Activated effector memory CD4-positive, alpha-beta T cell treated with anti-CD3 and anti-CD28 coated beads, Interleukin-2, amount 50 U/mL, for 16 hours (primary cell): ENCODE data around the gene PHACTR1.
"Not testable (repeated sequence)": the region's sequence is repeated elsewhere in the genome, so short reads cannot be mapped to it uniquely, and the experiment has no call there.

Experiments
- DNase-seq: peaks from one replicate; pipeline ENCODE4 v3.0.0-alpha.2; 2020

PHACTR1 gene

DNA sequence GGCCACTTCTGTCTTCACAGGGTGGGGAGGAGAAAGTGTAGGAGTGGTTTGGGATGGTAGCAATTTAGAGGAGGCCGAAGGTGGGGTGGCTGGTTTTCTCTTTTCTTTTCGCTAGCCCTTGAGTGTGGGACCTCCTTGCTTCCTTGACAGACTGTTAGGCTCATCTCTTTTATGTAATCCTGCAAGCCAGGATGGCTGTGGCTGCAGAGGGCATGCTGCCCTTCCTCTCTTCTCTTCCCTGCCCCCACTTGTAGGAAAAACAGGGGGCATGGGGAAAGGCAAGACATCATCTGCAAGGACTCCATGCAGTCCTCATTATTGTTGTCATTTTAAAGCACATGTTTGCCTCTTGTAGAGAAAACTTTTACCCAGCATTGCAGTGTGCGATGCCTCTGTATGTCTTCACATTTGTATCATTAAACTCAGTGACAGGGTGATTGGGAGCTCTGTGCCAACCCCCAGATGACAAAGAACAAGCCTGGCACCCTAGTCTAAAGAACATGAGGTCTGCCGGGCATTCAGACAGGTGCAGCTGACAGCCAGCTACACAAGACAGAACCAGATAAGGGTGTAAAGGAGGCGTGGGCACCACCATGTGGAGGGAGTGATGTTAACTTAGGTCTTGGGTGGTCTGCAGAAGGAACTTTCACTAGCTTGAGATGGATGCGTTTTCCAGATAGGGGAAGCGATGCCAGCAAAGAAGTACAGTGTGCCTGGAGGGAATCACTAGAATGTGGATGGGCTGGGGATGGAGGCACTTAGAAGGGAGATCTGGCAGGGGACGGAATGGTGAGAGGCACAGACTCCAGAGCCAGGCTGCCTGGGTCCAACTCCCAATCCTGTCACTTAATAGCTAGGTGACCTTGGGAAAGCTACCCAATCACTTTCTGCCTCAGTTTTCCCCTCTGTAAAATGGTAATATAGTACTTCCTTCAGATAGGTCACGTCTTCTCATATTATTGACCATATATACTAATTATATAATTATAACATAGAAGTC, 404.2 kb downstream of the PHACTR1 start:
- no peak for DNase-seq

DNA sequence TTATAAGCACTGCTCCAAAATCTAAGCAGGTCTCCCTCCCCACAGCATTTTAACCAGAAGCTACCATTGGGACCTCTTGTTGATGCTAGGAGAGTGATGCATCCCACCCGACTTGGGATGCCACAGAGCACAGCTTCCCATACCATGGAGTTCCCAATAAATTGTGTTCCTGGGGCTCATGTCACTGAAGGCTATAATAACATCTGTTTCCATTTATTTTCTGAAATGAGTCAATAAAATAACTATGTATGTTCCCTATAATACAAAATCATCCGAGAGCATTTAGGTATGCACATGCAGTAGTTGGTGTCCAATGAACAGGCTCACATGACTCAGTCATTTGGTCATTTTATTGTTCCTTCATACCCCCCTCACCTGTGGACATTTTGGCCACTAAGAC, 407.6 kb downstream of the PHACTR1 start:
- no peak for DNase-seq

DNA sequence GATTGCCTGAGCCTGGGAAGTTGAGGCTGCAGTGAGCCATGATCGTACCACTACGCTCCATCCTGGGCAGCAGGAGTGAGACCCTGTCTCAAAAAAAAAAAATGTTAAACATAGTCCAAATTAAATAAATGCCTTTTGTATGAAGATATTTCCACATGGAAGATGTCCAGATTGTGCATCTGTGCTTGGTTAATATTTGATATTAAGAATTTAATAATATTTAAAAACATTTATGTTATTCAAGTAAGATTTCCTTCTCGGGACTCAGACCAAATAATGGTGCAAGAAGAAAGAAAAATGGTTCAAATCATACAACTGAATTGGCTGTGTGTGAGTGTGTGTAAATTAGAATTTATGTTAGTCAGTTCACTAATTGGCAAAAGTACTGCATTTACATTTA, 409.3 kb downstream of the PHACTR1 start:
- no peak for DNase-seq

DNA sequence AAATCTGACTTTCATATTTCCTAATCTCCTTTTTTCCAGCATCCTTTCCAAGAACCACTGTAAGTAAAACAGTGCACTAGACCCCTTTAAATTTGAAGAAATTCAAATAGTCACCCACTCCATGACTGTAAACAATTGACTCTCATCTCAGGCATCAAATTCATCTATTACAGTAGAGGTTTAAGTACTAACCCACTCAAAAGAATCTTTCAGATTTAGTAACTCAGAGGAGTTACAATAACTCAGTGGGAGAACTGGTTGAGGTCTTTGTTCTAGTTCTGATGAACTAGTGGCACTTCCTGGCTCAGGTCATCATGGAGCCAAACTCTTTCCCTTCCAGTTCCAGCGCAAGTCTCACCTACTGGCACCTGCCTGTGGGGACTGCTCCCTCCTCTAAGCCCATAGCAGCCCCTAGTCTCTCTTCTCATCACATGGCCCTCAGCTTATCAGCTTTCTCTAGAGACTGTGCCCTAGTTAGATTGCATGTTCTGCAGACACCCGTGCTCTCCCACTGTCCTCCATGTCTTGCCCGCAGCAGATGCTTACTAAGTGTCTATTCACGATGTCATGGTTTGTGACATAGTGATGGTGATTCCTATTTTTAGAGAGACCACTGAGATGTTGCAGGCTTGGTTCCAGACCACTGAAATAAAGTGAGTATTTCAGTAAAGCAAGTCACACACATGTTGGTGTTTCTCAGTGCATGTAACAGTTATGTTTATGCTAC, 415.5 kb downstream of the PHACTR1 start:
- DNase-seq = no peak

DNA sequence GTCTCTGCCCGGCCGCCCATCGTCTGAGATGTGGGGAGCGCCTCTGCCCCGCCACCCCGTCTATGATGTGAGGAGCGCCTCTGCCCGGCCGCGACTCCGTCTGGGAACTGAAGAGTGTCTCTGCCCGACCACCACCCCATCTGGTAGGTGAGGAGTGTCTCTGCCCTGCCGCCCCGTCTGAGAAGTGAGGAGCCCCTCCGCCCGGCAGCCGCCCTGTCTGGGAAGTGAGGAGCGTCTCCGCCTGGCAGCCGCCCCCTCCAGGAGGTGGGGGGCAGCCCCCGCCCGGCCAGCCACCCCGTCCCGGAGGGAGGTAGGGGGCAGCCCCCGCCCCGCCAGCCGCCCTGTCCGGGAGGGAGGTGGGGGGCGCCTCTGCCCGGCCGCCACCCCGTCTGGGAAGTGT, 417.3 kb downstream of the PHACTR1 start:
- not testable (repeated sequence) for DNase-seq

DNA sequence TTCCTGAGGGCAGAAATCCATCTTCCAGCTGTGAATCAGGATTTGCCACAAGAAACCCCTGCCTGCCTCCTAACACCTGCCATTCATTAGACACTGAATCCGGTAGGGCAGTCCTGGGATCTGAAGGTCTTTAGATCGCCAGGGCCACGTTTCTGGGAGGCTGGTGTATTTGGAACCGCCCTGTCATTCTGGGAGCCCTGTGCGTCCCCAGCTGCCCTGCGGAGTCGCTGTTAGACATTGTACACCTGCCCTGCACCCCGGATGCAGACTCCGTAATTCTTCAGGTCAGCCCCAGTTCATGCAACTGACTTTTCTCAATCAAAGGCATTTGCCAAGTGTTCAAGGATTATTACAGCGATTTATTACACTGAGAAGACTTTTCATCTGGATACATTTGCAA, 418.6 kb downstream of the PHACTR1 start:
- no peak for DNase-seq

DNA sequence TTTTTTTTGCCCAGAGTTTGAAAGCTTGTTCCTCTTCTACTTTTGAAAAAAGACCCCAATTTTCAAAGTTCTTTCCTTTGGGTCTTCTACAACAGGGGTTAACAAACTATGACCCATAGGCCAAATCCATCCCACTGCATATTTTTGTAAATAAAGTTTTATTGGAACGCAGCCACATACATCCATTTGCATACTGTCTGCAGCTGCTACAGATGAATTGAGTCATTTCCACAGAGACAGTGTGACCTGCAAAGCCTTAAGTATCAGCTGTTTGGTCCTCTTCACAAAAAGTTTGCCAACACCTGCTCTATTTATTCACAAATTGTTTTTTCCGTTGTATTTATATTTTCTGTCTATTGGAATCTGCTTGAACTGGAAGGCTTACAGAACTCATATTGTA, 422.6 kb downstream of the PHACTR1 start:
- DNase-seq = no peak

DNA sequence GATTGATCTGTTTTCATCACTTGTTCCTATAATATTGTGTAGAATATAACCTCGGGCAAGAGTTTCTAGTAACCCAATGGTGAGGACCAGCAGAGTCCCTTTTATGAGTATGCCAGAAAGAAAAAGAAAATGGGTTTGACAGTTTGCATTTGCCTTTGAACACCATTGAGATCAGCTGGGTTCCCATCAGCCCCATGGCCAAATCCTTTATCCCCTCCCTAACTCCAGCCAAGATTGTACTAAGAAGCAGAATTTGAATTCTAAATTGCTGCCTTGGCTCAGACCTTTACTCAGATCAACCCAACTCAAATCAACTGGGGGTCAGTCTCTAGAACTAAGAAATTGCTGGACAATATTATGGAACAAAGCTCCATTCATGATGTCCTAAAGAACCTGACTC, 424.4 kb downstream of the PHACTR1 start:
- DNase-seq = no peak

DNA sequence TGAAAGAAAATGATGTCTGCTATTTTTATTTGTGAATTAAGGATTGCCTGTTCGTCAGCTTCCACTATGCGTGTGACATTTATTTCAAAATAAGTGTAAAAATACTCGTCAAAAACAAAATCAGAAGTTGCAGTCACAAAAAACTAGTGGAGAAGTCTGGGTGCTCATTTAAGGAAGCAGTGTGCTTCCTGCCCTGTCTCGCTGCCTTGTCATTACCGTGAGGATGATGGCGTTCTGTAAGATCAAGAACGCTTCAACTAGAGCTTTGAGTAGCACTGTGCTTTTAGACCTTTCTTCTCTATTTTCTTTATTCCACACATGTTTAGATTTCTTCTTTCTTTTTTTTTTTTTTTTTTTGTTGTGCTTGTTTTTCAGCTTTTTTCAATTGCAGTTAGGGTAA, 424.8 kb downstream of the PHACTR1 start:
- no peak for DNase-seq

DNA sequence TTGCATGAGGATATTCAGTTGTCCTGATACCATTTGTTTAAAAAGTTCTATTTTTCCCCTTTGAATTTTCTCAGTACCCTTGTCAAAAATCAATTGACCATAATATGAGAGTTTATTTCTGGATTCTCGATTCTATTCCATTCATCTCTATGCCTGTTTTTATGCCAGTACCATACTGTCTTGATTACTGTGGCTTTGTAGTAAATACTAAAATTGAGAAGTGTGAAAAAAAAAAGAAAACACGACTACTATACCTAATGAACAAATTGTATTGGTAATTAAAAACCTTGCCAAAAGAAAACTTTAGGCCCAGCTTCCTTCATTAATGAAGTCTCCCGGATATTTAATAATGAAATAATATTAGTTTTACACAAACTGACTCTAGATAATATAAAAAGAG, 426.0 kb downstream of the PHACTR1 start:
- DNase-seq = no peak

DNA sequence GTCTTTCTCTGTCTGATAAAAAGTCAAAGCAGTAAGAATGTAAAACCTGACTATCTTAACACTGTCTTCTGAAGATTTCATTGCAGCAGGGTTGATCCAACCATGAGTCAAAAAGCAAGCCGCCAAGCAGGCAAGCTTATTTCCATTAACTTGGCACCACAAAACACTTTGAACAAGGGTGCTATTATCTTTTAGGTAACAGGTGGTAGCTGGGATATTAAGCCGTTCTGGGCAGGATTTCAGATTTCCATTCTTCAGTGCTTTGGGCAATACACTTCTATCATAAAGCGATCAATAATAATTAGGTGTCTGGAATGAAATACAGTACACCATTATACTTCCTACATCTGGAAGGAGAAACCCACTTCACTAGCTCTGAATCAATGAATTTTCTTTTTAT, 429.9 kb downstream of the PHACTR1 start:
- DNase-seq = no peak

DNA sequence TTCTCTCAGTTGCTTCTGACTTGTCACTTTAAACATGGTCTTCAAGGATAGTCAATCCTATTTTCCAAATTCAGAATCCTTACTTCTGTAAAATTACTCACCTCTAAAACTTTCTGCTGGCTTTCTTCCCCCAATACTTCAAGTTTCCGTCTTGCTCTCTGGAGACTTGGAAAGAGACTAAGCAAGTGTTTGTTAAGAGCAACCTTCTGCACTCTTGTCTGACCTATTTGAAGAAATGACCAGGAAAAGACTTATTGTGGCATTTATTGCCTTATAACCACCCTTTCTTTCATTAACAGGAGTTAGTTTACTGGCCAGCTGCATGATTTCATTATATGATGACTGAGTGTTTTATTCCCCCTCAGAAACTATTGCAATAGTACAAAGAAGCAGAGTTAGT, 430.8 kb downstream of the PHACTR1 start:
- no peak for DNase-seq

DNA sequence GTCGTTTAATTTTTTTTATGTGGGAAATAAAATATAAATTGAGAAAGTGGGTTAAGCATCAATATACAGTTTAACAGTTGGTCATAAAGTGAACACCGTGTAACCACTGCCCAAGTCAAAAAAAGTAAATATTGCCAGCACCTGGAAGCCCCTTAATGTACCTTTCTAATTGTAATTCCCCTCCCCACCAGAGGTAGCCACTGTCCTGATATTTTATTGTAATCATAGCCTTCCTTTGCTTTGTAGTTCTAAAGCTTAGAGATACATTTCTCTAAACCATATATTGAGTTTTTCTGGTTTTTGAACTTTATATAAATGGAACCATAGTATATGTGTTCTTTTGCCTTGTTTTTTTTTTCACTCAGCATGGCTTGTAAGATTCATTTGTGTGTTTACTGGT, 431.2 kb downstream of the PHACTR1 start:
- DNase-seq = no peak

DNA sequence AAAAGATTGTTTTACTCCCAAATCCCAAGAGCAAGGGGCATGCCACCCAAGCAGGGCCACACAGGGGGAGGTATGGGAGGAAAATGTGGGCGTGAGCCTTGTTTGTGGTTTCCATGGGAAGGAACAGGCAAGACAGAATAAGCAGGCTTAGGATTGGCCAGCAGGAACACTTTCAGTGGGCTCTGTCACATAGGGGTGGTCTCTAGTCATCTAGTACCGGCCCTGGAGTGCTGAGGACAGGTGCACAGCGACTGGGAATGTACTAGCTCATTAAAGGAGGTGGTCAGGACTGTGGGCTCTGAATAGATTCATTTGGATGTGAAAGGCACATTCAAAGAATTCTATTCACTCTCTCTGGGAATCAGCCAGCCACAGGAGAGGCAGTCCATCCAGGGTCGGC, 436.2 kb downstream of the PHACTR1 start:
- no peak for DNase-seq

DNA sequence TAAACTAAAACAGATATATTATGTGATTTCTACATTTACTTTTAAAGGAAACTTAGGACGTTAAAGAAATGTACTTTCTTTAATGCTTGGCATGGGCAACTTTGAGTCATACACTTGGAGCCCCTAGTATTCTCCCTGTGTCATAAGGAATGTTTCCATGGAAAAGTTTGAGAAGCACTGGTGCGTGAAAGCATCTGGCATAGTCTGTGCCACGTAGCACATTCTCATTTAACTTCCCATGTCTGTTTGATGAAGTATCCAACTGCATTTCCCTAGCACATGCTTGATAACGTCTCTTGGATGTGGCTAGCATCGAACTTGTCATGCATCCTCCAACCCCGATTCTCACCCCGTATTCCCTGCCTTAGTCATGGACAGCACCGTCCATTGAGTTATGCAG, 439.8 kb downstream of the PHACTR1 start:
- no peak for DNase-seq

DNA sequence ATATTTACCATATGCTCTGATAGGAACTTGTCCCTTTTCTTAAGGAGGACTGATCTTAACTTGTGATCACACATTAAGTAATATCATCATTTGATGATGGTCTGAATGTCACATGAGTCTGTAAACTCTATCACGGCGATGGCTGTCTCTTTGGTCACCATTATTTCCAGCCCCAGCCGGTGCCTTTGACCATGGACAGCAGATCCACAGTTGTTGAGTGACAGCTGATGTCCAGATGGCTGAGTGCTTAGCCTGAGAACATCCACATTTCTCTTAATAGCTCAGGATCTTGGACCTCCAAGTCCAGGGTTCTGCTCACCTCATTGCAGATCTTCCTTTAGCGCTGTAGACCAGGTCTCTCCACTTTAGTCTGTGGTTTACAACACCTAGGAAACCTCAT, 440.7 kb downstream of the PHACTR1 start:
- no peak for DNase-seq

DNA sequence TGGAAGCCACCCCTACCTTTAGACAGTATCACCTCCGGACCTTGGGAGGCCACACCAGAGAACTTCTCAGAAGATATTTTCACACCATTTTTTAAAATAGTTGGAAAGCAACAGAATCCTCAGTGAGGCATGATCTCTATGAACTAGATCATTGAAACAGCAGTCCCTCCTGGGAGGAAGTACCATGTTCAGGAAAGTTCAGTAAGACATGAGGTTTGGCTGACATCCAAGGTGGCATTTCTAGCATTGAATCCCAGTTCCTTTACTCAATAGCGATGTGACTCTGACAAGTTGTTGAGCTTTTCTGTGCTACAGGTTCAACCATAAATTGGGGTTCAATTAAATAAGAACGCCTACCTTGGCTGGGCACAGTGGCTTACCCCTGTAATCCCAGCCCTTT, 442.7 kb downstream of the PHACTR1 start:
- DNase-seq = no peak

DNA sequence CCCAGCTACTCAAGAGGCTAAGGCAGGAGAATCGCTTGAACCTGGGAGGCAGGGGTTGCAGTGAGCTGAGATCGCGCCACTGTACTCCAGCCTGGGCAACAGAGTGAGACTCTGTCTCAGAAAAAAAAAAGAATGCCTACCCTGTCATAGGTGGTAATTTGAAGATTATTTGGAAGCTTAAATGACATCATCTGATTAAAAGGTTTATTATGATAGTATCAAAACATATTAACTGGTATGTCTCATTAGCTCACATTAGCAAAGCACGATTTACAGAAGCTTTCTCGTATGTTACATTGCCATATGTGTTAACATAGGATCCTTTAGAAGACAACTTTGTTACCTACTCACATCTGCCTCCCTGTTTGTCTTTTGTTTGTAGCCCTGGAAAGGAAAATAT, 443.3 kb downstream of the PHACTR1 start:
- not testable (repeated sequence) for DNase-seq

DNA sequence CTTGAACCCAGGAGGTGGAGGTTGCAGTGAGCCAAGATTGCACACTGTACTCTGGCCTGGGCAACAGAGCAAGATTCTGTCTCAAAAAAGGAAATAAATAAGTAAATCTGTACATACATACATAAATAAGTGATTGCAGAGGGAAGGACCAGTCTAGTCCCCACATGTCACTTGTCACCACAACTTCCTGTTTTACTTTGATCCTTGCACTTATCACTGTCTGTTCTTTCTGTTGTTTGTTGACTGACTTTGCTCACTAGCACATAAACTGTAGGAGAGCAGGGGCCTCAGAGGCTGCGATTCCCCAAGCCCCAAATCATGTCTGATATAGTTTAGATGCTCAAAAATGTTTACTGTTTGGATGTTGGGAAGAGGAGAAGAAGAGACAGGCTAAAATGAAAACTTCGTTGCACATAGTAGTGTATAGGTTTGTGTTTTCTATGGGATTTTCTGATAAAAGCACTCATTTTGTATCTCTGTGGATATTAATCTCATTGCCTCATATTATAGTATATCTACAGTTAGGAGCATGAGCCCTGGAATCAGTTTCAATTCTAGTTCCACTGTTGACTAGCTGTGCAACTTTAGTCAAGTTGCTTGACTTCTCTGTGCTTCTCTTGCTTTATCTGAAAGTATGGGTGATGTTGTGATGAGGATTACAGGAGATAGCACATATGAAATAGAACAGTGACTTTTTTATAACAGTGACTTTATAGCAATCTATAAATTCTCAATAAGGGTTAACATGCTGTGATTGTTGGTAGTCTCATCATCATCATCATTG, 446.8 kb downstream of the PHACTR1 start:
- no peak for DNase-seq

DNA sequence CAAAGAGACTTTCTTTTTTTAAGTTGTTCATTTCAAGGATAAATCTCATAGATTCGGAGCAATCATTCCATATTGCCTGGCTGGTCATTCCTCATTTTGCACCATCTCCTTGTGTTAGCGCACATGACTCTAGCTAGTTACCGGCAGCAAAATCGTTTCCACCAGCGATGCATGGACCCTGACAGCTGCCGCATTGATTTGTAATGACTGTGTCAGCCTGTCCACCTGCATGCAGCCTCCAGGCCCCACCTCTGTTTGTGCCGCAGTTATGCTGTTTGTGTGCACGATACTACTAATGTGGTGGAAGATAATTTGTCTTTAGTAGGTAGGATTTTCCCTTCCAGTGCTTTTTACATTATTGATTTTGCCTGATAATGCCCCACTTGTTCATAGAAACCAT, 447.7 kb downstream of the PHACTR1 start:
- no peak for DNase-seq

DNA sequence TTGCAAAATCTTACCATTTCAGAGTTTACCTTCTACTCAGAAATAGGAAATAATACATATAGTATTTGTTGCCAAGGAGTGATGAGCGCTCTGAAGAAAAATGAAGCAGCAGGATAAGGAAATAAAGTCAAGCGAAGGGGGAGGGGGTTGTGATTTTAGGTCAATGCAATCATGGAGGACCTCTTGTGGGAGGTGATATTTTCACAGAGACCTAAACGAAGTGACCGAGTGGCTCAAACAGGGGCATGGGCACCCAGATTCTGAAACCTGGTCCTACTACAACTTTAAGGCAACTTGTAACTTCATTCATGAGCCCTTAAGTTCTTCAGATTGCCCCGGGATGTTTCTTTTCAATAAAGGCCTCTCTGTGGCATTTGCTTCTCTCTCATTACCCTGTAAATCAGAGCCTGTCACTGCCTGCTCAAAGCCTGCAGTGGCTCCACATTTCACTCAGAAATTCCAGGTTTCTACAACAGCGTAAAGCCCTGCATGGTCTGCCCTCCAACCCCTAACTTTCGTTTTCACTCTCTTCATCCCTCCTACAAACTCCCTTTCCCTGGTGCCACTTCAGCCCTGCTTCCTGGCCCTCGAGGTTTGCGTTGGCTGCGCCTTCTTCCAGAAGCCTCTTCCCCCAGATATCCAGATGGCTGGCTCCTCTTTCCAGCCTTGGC, 449.1 kb downstream of the PHACTR1 start:
- DNase-seq = no peak

DNA sequence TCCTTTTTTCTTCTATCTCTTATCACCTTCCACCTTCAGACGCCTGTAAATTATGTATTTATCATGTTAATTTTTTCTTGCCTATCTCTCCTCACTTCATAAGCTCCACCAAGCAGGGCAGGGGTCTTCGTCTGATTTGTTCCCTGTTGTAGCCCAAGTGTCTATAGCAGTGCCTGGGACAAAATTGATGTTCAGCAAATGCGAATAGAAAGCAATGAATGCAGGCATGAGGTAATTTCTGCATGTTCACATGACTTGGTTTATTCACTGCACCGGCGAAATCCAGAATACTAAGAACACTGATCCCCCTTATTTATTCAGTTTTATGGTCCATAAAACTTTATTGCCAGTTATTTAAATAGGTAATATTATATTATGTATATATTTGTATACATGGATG, 449.7 kb downstream of the PHACTR1 start:
- DNase-seq = no peak

DNA sequence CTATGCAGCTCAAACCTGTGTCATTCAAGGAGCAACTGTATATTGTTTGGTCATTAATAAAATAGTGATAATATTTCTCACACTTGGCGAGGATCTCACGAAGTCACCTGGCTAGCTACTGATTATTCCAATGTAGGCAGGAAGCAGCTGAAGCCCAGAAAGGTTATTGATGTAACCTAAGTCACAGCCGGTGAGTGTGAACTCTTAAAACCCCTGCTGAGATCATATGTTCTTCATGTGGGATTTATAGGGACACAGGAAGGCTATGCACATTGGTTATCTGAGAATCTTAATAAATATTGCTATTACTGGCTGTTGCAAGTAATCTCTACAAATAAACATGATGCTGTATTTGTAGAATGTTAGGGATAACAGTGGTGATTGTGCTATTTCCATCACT, 450.3 kb downstream of the PHACTR1 start:
- no peak for DNase-seq
